ENCODE results near the gene LIX1L.

Gene LIX1L

DNA sequence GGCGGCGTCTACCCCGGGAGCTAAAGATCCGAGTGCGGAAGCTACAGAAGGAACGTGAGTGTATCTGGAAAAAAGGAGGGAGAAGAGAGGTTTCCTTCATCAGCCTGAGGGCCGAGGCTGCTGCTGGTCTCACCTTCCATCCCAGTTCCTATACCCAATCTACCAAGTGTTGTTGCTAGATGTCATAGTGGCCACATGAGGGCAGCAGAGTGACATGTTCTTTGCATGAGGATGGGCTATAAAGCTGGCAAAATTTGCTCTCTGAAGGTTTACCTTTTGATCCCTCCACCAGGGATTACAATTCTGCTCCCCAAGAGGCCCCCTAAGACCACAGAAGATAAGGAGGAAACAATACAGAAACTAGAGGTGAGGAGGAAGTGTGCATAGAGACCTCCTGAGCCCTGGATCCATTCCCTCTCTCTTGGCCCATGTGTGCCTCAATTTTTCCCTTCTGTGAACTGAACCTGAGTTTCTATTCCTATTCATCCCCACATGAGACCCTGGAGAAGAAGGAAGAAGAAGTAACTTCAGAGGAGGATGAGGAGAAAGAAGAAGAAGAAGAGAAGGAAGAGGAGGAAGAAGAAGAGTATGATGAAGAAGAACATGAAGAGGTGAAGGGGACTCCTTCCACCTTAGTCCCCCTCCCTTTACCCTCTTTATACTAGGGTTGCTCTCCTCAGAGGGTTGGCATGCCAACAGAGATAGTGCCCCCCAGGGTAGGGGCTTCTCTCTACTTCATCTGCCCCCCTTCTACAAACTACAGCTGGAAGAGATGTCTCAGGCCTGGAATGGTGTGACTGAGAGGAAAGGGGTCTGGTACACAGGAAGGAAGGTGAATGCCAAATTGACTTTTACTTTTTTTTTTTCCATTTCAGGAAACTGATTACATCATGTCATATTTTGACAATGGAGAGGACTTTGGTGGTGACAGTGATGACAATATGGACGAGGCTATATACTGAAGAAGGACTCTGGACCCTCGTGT is 20.0 kb upstream of the LIX1L start (continued):
- TF ChIP-seq, protein P1, sequence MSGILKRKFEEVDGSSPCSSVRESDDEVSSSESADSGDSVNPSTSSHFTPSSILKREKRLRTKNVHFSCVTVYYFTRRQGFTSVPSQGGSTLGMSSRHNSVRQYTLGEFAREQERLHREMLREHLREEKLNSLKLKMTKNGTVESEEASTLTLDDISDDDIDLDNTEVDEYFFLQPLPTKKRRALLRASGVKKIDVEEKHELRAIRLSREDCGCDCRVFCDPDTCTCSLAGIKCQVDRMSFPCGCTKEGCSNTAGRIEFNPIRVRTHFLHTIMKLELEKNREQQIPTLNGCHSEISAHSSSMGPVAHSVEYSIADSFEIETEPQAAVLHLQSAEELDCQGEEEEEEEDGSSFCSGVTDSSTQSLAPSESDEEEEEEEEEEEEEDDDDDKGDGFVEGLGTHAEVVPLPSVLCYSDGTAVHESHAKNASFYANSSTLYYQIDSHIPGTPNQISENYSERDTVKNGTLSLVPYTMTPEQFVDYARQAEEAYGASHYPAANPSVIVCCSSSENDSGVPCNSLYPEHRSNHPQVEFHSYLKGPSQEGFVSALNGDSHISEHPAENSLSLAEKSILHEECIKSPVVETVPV (CRISPR knock-in tag; IDR thresholded peaks at IDR 0.05) = no peak
- TF ChIP-seq CSDC2 (CRISPR knock-in tag; IDR thresholded peaks at IDR 0.05) (no peak), RARB (CRISPR knock-in tag; IDR thresholded peaks at IDR 0.05) (no peak; the same call in 1 of the 2 replicates)
- TF ChIP-seq, protein P2, sequence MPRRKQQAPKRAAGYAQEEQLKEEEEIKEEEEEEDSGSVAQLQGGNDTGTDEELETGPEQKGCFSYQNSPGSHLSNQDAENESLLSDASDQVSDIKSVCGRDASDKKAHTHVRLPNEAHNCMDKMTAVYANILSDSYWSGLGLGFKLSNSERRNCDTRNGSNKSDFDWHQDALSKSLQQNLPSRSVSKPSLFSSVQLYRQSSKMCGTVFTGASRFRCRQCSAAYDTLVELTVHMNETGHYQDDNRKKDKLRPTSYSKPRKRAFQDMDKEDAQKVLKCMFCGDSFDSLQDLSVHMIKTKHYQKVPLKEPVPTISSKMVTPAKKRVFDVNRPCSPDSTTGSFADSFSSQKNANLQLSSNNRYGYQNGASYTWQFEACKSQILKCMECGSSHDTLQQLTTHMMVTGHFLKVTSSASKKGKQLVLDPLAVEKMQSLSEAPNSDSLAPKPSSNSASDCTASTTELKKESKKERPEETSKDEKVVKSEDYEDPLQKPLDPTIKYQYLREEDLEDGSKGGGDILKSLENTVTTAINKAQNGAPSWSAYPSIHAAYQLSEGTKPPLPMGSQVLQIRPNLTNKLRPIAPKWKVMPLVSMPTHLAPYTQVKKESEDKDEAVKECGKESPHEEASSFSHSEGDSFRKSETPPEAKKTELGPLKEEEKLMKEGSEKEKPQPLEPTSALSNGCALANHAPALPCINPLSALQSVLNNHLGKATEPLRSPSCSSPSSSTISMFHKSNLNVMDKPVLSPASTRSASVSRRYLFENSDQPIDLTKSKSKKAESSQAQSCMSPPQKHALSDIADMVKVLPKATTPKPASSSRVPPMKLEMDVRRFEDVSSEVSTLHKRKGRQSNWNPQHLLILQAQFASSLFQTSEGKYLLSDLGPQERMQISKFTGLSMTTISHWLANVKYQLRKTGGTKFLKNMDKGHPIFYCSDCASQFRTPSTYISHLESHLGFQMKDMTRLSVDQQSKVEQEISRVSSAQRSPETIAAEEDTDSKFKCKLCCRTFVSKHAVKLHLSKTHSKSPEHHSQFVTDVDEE (CRISPR knock-in tag; IDR thresholded peaks at IDR 0.05) = no peak

DNA sequence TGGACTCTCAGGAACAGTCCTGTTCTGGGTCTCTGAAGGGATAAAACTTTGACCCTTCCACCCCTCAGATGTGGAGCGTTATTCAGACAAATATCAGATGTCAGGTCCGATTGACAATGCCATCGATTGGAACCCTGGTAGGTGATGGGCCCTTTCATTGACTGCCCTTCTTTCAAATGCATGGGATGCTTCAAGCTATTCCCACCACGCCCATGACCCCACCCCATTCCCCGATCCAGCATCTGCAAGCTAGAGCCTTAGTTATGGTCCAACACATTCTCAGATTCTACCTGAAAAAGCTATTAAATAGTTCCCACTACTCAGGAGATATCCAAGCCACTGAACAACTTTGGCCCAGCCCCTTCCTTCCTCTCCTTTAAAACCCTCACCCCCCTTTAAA is 19.2 kb upstream of the LIX1L start:
- TF ChIP-seq GLIS3 (CRISPR knock-in tag; IDR thresholded peaks at IDR 0.05) = no peak
- no peak for TF ChIP-seq ZNF70 (CRISPR knock-in tag; IDR thresholded peaks at IDR 0.05)
- TF ChIP-seq TOX (CRISPR knock-in tag; IDR thresholded peaks at IDR 0.05; ENCODE audit: borderline replicate concordance) = no peak
- no peak for TF ChIP-seq TCF4 (CRISPR knock-in tag; IDR thresholded peaks at IDR 0.05; ENCODE audit: borderline replicate concordance)
- TF ChIP-seq SNAI2 (CRISPR knock-in tag; IDR thresholded peaks at IDR 0.05) = no peak
- no peak for TF ChIP-seq ESRRG (CRISPR knock-in tag; IDR thresholded peaks at IDR 0.05)
- no peak for TF ChIP-seq PPARA (CRISPR knock-in tag; IDR thresholded peaks at IDR 0.05; ENCODE audit: borderline replicate concordance)
- no peak for TF ChIP-seq RARB (CRISPR knock-in tag; IDR thresholded peaks at IDR 0.05)
- TF ChIP-seq ARNTL (CRISPR knock-in tag; IDR thresholded peaks at IDR 0.05; ENCODE audit: borderline replicate concordance, low read depth) = no peak
- no peak for TF ChIP-seq ZFP3 (CRISPR knock-in tag; IDR thresholded peaks at IDR 0.05)
- TF ChIP-seq ZFP30 (CRISPR knock-in tag; IDR thresholded peaks at IDR 0.05) = no peak
- TF ChIP-seq ZNF8 (CRISPR knock-in tag; IDR thresholded peaks at IDR 0.05) = no peak
- TF ChIP-seq ZC3H10 (CRISPR knock-in tag; IDR thresholded peaks at IDR 0.05) = no peak
- TF ChIP-seq OSR1 (CRISPR knock-in tag; IDR thresholded peaks at IDR 0.05) = no peak
- TF ChIP-seq, protein P3, sequence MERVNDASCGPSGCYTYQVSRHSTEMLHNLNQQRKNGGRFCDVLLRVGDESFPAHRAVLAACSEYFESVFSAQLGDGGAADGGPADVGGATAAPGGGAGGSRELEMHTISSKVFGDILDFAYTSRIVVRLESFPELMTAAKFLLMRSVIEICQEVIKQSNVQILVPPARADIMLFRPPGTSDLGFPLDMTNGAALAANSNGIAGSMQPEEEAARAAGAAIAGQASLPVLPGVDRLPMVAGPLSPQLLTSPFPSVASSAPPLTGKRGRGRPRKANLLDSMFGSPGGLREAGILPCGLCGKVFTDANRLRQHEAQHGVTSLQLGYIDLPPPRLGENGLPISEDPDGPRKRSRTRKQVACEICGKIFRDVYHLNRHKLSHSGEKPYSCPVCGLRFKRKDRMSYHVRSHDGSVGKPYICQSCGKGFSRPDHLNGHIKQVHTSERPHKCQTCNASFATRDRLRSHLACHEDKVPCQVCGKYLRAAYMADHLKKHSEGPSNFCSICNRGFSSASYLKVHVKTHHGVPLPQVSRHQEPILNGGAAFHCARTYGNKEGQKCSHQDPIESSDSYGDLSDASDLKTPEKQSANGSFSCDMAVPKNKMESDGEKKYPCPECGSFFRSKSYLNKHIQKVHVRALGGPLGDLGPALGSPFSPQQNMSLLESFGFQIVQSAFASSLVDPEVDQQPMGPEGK (CRISPR knock-in tag; IDR thresholded peaks at IDR 0.05; ENCODE audit: borderline replicate concordance) = no peak
- TF ChIP-seq, protein P1 (CRISPR knock-in tag; IDR thresholded peaks at IDR 0.05) = no peak
- TF ChIP-seq ZNF565 (CRISPR knock-in tag; conservative IDR thresholded peaks at IDR 0.05; ENCODE audit: low read depth) = no peak
- TF ChIP-seq, protein P2 (CRISPR knock-in tag; IDR thresholded peaks at IDR 0.05) = no peak
- no peak for ATAC-seq

Data from SK-N-SH treated with all-trans-retinoic acid at 6 μM for 48 hours (cell line).